HG03521 (cell line): Measurements from ENCODE around the gene APOE.

Experiments
- ATAC-seq: cut with Tn5 transposase; IDR thresholded peaks from one replicate; pipeline ENCODE4 v1.9.1; 2021; ENCODE audit warnings: mild to moderate bottlenecking, moderate library complexity; ENCODE audit not compliant: unreplicated experiment

APOE gene

GRCh38 chr19:44948763-44949374 lies 43.3 kb downstream of the APOE start:
- ATAC-seq: no peak

- no peak for ATAC-seq
These were observed 44.0 kb downstream of the APOE start for GRCh38 chr19:44949550-44949949.

- ATAC-seq: no peak
These were observed 45.9 kb downstream of the APOE start for GRCh38 chr19:44951179-44952159.

- ATAC-seq: no peak
These were observed 48.7 kb downstream of the APOE start for GRCh38 chr19:44954278-44954648.

GRCh38 chr19:44954649-44955504 lies 49.3 kb downstream of the APOE start, which contains the start of gene CLPTM1:
Gene CLPTM1, plus strand, starts transcription at chr19:44955380. Its CDS starts 16 bp downstream, at chr19:44955396.
- ATAC-seq: peak; percentile 77

- ATAC-seq: no peak
These were observed 50.2 kb downstream of the APOE start for GRCh38 chr19:44955505-44956439.

GRCh38 chr19:44957526-44957925 lies 51.9 kb downstream of the APOE start:
- ATAC-seq: no peak

- ATAC-seq: no peak
These were observed 52.5 kb downstream of the APOE start for GRCh38 chr19:44958090-44958489.
